M059J (cell line): ENCODE results near the gene CHID1. TPM values are rescaled to one million over a fixed set of nuclear protein-coding genes. Genes with fewer than 3 reads are reported as not detected.

Experiments used
- DNase-seq: peaks from one replicate; pipeline ENCODE4 v3.0.0-alpha.2; 2012; ENCODE audit warnings: low read depth
- total RNA-seq: library from RNA; depleted of rRNA; stranded (reverse); fragments of >200 nt; shearing (Covaris generic); gene quantifications from 2 replicates; pipeline ENCODE4 v1.2.3, GENCODE V29; 2014

Gene CHID1
- total RNA-seq, 1 experiment from 2014 or later = 92.6 TPM

DNA sequence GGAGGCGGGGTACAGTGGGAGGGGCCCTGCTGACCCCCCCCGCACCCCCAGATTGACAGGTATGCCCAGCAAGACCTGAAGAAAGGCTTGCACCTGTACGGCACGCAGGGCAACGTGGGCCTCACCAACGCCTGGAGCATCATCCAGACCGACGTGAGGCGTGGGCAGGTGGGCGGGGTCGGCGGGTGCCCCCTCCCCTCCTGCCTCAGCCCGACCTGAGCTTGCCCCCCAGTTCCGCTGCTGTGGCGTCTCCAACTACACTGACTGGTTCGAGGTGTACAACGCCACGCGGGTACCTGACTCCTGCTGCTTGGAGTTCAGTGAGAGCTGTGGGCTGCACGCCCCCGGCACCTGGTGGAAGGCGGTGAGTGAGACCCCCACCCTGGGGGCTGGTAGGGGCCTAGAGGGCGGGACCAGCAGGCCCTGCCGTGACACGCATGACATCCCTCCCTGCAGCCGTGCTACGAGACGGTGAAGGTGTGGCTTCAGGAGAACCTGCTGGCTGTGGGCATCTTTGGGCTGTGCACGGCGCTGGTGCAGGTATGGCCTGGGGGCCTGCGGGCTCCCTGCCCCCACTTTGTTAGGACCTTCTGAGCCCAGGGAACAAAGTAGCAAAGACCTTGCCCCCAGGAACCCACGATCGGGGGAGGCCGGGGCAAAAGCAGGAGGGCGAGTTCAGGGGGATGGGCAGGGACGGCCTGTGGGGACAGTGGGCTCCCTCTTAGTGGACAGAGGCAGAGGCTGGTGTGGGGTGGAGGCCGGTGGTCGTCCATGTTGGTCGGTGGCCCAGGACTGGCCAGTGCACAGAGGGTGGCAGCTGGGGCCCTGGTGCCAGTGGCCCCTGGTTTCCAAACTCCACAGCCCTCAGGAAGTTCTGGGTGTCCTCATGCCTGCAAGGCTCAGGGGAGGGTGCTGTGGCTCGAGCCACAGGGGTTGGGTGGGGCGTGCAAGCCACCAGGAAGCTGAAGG lies 44.9 kb downstream of the CHID1 start:
- DNase-seq = no peak

DNA sequence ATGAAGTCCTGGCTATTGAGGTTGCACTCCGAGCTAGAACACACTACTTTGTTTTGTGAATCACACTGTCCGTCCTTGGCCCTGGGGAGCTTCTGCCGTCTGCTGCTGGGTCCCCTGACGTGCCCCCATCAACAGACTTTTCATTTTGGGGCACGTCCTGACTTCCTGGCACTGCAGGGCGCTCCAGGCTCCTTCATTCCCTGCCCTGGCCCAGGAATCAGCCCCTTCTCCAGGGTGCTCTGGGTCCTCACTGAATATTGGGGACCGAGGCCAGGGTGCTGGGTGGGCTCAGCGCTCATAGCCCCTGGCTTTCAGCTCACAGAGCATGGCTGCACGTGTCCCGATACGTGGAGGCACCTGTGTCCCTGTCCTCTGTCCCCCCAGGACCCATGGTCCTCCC lies 45.7 kb downstream of the CHID1 start:
- DNase-seq = no peak

DNA sequence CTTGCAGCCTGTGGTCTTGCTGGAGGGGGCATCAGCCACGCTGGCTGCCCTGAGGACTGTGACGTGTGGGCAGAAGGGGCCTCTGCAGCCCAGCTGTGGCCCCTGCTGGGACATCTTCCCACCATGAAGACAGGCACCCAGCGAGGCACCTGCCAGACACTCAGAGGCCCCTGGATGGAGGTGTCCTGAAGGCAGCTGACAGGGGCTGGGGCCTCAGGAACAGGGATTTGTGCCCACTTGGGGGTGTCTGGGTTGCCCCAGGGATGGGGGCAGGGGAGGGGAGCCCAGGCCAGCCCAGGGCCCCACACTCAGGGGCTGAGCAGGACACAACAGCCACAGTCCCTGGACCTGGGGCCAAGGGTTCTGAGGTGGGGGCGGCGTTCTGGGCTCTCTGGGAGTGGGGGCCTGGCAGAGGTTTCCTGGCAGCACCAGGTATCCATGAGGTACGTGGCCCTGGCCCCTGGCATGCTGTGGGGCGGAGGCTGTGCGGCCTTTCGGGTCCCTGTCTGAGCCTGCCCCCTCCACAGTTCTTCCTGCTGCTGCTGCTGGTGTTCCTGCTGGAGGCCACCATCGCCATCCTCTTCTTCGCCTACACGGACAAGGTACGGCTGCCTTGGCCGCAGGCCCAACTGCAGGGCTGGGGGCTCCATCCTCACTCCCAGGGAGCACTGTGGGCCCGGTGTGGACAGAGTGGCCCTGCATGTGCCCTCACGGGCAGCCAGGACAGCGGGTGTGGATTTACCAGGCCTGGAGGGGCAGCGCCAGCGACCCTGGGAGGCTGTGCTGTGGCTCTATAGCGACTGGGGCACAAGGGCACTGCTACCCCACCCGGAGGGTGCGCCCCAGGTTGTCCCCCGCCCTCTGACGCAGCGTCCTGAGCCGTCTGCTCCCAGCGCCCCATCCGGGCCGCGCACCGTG lies 46.4 kb downstream of the CHID1 start:
- DNase-seq = no peak

DNA sequence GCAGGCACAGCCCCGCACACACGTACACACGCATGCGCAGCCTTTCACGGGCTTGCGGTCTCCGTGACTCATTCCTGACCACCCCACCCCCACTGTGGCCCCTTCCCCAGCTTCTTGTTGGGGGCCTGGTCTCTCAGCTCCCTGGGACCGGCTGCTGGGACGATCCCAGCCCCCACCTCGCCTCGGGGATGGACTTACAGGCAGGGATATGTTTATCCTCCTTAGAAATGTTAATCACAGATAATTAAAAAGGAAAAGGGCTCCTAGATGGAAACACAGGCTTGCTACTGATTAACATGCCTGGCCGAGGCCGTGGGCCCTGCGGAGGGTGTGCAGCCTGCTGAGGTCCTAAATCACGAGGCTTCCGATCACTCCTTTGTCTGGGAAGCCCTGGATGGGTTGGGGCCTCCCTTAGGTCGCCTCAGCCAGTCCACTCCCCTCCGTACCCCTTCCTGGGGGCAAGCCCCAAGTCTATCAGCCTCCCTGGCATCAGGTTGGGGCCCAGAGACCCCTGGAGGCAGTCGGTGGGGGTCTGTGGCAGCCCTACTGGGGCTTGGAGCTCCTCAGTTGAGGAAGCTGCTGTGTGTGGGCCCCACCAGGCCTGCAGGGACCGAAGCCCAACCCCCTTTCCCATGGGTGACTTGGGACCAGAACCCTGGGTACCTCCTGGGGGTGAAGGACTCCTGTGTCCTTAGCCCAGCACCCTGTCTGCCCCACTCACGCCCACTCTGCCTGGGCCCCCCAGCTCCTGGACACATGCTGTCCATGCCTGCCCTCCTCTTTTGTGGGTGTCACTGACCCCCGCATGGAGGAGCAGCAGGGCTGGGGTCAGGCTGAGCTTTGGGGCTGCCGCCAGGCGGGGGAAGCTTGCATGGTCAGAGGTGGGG lies 47.3 kb downstream of the CHID1 start:
- no peak for DNase-seq

DNA sequence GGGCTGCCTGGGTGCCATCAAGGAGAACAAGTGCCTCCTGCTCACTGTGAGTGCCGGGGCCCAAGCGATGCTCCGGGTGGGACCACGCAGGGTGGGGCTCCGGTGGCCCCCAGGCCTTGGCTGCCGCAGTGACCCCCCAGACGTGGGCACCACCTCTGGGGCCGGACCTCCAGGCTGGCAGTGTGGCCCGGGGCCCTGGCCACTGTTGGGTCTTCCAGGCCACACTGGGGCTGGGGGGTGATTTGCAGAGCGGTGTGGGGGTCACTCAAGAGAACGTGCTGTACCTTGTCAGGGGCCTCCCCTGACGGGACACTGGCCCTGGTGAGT lies 48.0 kb downstream of the CHID1 start:
- DNase-seq = no peak

DNA sequence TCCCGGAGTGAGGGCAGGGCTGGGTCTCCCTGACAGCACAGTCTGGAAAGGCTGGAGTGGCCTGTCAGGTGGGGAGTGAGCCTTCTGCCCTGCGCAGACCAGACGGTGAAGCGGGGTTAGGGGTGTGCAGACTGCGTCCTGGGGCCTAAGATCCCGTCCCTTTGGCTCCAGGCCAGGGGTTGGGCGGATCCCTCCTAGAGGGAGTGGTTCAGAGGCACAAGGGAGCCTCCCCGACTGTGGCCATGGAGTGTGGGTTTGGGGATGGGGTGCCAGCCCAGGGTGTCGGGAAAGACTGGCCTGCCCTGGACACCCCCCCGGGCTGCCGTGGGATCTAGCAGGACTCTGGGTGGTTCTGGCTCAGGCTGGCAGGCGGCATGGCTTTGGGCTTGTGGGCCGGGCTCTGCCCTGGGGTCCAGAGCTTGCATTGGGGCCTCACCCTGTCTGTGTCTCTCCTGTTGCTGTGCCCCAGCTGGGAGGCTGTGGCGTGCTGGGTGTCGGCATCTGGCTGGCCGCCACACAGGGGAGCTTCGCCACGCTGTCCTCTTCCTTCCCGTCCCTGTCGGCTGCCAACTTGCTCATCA lies 48.4 kb downstream of the CHID1 start:
- DNase-seq = no peak

DNA sequence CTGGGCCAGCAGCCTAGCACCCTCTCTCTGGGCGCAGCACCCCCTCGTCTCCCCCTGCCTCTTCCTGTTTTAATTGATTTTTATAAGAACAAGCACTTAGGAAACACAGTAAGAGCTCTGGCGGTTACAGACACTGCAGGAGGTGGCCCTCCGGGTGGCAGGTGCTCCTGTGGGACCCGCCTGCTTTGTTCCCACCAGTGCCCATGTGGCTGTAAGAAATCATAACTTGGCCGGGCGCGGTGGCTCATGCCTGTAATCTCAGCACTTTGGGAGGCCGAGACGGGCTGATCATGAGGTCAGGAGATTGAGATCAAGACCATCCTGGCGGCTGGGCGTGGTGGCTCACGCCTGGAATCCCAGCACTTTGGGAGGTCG lies 49.5 kb downstream of the CHID1 start:
- DNase-seq = no peak

DNA sequence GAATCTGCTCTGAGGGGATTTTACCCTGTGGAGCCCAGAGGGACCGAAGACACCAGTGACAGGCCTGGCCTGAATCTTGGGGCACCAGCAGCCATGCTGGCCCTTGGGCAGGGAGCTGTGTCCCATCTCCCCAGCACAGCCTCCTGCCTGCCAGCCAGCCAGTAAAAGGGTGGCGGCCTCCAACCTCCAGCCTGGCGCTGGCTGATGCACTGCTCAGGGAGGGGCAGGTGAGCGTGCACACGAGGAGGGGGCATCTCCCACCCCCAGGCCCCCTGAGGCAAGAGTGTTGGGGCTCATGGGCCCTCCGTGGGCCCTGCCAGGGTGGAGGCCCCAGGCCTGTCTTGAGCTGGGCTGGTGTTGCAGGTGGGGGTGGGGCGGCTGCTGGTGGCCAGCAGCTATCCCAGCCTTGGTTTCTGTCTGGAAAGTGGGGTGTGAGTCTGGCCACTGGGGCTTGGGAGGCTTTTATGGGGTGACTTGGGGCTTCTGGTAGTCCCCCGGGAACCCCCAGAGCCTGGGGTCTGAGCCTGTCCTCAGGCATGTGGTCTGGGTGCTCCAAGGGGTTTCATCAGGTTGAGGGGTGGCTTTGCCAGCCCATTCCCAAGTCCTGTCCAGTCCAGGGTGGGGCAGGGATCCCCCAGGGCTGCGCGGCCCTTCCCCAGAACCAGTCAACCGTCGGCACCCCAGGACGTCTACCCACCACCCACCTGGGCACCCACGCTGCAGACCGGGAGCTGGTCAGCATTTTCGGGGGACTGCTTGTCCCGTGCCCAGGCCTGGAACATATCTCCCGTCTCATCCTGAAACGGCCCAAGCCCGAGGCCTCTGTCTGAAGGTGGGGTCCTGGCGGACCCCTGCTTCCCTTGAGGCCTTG lies 50.1 kb downstream of the CHID1 start:
- DNase-seq = no peak

DNA sequence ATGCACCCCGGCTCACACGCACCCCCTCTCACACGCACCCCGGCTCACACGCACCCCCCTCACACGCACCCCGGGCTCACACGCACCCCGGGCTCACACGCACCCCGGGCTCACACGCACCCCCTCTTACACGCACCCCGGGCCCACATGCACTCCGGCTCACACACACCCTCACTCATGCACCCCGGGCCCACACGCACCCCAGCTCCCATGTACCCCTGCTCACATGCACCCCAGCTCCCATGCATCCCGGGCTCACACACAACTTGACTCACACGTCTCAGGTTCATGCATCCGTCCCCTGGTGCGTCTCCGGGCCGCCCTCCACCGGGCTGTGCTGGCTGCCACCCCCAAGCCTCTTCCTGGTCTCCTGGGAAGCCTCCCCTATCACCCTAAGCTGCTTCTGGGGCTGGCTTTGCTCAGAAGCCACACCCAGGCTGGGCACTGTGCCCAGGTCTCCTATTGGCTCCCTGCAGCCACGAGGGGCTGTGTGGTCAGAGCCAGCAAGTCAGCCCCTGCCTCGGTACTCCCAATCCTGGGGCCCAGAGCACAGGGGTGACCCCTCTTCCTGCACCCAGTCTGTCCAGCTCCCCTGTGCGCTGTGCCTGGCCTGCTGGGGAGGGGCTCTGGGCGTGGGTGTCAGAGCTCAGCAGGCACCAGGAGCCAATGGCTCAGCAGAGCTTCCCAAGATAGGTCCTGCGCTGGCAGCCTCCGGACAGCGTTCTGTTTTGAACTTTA lies 51.0 kb downstream of the CHID1 start:
- no peak for DNase-seq

DNA sequence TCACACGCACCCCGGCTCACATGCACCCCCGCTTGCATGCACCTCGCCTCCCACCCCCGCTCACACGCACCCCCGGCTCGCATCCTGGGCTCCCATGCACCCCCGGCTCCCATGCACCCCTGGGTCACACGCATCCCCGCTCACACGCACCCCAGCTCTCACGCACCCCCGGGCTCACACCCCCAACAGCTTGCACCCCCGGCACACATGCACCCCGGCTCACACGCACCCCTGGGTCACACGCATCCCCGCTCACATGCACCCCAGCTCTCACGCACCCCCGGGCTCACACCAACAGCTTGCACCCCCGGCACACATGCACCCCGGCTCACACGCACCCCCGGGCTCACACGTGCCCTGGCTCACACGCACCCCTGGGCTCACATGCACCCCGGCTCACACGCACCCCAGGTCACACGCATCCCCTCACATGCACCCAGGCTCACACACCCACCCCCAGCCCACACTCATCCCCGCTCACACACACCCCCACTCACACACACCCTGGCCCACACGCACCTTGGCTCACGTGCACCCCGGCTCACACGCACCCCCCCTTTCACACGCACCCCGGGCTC lies 51.8 kb downstream of the CHID1 start:
- DNase-seq = no peak

DNA sequence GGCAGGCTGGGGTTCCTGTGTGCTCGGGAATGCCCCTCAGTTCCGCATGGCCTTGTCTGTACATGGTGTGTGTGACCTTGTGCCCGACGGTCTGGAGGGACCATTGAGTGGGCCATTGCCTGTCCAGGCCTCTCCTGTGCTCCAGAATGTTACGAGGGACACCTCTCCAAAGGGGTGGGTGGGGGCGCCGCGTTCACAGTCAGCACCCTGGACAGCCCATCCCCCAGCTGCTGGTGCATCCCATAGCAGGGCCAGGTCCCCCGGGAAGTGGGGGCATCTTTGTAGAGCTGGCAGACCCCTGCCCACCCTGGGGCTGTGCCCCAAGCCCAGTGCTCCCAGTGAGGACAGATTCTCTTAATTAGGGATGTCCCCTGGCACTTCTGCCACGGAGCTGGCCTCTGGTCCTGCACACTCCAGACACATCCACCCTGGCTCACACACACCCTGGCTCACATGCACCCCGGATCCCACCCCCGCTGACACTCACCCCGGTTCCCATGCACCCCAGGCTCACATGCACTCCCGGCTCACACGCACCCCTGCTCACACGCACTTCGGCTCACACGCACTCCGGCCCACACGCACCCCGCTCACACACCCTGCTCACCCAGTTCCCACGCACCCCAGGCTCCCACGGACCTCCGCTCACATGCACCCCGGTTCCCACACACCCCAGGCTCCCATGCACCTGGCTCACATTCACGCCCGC lies 52.4 kb downstream of the CHID1 start:
- no peak for DNase-seq

DNA sequence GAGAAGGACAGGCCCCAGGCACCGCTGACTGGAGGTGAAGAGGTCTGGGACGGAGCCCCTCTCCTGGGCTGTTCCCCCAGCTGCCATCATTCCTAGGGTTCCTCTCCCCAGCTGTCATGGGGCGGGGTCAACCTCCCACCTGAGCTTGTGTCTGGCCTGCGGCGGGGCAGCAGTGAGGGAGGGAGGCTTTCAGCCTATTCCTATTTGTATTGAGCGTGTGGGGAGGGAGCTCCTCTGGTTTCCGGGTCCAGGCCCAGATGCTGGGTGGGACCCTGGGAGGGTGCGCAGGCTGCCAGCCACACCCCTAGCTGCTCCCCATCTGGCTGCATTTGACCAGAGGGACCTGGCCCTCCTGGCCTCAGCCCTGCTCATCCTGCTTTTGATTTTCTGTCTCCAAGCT lies 54.2 kb downstream of the CHID1 start:
- no peak for DNase-seq

DNA sequence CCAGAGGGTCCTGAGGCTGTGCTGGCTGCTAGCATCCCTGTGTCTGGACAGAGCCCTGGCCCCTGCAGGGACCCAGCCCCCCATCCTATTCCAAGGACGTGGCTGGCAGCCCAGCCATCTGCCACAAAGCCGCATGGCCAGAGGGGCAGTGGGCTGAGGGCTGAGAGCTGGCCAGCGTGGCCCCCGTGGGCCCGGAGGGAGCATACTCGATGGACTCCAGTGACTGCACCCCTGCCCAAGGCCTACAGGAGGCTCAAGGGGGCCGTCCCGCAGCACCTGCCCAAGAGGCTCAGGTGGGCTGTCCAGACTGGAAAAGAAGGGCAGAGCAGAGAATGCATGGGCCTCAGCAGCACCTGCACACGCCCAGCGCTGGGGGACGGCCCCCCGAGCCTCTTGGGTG lies 54.8 kb downstream of the CHID1 start:
- DNase-seq = no peak

DNA sequence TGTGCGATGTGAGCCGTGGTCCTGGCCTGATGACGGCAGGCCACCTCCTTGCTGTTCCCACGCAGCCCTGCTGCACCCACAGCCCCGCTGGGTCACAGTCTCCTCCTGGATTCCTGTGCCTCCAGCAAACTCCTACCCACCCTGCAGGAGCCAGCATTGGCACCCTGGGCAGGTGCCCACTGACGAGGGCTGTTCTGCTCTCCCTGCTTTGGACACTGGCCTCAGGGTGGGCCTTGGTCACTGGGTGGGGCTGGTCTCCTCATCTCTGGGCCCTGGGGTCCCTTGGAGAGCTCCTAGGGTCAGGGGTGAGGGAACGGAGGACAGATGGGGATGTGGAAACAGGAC lies 55.3 kb downstream of the CHID1 start:
- DNase-seq = no peak

DNA sequence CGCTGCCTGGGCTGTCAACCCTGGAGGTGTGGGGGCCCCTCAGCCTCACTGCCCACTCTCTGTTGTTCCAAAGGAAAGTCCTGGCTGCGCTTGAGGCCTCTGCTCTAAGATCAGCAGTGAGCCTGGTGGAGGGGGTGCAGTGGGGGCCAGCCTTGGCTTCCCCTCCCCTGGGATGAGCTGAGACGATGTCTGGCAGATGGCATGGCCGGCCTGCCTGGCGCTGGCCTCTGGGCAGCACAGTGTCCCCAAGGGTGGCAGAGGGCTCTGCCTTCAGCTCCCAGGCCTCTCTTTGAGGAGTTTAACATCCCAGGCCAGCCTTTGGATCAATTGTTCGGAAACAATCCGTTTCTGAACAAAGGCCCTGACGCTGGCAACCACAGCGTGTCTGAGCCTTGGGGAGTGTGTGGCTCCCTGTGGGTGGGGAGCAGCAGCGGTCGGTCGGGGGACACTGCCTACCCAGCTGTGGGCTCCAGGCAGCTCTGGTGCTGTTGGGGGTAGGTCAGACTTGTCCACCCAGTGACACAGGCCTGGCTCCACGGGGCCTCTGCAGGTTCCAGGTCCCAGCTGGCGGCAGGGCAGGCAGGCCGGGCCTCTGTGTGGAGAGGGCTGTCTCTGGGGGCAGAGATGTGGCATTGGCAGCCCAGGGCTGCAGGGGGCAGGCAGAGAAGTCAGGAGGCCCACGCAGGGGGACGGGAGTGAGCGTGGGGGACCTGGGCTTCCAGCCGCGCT lies 55.8 kb downstream of the CHID1 start:
- DNase-seq = no peak

DNA sequence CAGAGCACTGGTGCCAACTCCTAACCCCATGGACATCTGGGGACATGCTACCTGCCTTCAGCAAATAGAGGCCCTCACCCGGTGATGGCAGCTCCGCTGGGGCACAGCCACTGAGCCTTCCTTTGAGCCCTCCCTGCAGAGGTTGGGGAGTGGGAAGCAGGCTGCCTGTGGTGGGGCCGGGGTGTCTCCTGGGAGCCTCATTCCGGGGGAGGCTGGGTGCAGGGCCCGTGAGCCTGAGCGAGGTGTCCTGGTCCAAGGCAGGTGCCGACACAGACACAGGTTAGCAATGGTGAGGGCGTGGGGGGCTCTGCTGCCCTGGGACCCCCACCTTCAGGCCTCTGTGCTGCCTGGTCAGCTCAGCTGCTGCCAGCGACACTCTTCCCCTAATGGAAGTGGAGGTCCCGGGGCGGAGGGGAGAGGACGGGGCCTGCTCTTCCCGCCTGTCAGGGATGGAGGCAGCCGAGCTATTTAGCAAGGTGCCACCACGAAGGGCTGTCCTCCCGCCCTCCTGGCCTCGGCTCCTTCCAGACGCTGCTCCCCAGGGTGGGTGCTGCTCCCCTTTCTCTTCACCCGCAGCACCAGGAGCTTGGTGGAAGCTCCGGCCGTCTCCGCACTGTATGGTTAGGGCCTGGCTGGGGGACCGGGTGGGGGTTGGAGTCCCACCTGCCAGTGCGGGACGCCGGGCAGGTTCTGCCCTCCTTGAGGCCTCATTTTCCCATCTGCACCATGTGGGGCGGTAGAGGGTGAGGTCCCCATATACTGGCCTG lies 56.7 kb downstream of the CHID1 start:
- no peak for DNase-seq

DNA sequence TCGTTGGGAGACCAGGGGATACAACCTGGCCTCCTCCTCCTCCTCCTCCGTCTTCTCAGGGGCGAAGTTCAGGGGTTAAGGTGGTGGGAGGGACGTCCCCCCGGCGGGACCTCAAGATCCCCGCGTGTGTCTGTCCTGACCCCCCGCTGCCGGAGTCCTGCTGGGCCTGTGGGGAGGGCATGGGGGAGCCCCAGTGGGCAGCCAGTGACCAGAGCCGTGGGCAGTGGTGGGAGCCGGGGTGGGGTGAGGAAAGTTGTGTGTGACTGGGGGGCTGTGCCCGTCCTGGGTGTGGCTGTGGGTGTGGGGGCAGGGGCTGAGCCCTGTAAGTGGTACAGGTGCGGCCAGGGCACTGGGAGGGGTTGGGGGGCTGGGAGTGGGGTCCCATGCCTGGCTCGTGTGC lies 57.8 kb downstream of the CHID1 start:
- no peak for DNase-seq
